Measurements from ENCODE around the gene DXO.
"Not testable (repeated sequence)": the region's sequence is repeated elsewhere in the genome, so short reads cannot be mapped to it uniquely, and the experiment has no call there.

The DXO gene

GRCh38 chr6:31994421-31994820 lies 22.5 kb upstream of the DXO start:
- not testable (repeated sequence) for H3K18ac ChIP-seq (ENCODE audit: low read depth in 1 of 2, low read length in 2 of 2); H3K27ac ChIP-seq (ENCODE audit: low read length, poor library complexity, severe bottlenecking); H2BK5ac ChIP-seq (ENCODE audit: low read depth, low read length, poor library complexity, severe bottlenecking); H3K36me3 ChIP-seq (ENCODE audit: control insufficient read depth in 1 of 2, insufficient read depth in 2 of 2, low read depth in 1 of 2, low read length in 2 of 2); H4K91ac ChIP-seq (ENCODE audit: low read length); H3K27me3 ChIP-seq (ENCODE audit: control insufficient read depth in 1 of 2, insufficient read depth in 1 of 2, low read length in 2 of 2); H3K23ac ChIP-seq (ENCODE audit: low read length in 2 of 2); H3K4me3 ChIP-seq (ENCODE audit: insufficient read depth in 1 of 2, low read depth in 1 of 2, low read length in 2 of 2); H4K8ac ChIP-seq (ENCODE audit: low read length); H2BK12ac ChIP-seq (ENCODE audit: low read length in 2 of 2); H2BK120ac ChIP-seq (ENCODE audit: low read depth, low read length); H3K4me1 ChIP-seq (ENCODE audit: control insufficient read depth, insufficient read depth, low read depth, low read length); DNase-seq; H3K4me2 ChIP-seq (ENCODE audit: low read length, poor library complexity, severe bottlenecking); H3K79me1 ChIP-seq (replicated peaks; ENCODE audit: low read length, poor library complexity, severe bottlenecking); H2AFZ ChIP-seq (ENCODE audit: low read depth, low read length); H3K9ac ChIP-seq (ENCODE audit: low read length); H3K9me3 ChIP-seq (ENCODE audit: control insufficient read depth, low read length); H2AK5ac ChIP-seq (ENCODE audit: low read length, severe bottlenecking); H3K4ac ChIP-seq (ENCODE audit: low read depth in 1 of 2, low read length in 2 of 2); H2BK15ac ChIP-seq (ENCODE audit: low read depth, poor library complexity, severe bottlenecking); H3K14ac ChIP-seq (ENCODE audit: low read length in 2 of 2)
- no CpG with 5 or more reads among the region's 14 CpGs for WGBS

GRCh38 chr6:31989363-31989762 lies 17.4 kb upstream of the DXO start:
- DNase-seq; H3K4ac ChIP-seq (ENCODE audit: low read depth in 1 of 2, low read length in 2 of 2); H2AFZ ChIP-seq (ENCODE audit: low read depth, low read length); H2BK120ac ChIP-seq (ENCODE audit: low read depth, low read length); H3K79me1 ChIP-seq (replicated peaks; ENCODE audit: low read length, poor library complexity, severe bottlenecking); H3K14ac ChIP-seq (ENCODE audit: low read length in 2 of 2); H3K9me3 ChIP-seq (ENCODE audit: control insufficient read depth, low read length); H2BK15ac ChIP-seq (ENCODE audit: low read depth, poor library complexity, severe bottlenecking); H3K9ac ChIP-seq (ENCODE audit: low read length); H3K4me1 ChIP-seq (ENCODE audit: control insufficient read depth, insufficient read depth, low read depth, low read length); H3K27me3 ChIP-seq (ENCODE audit: control insufficient read depth in 1 of 2, insufficient read depth in 1 of 2, low read length in 2 of 2); H3K36me3 ChIP-seq (ENCODE audit: control insufficient read depth in 1 of 2, insufficient read depth in 2 of 2, low read depth in 1 of 2, low read length in 2 of 2); H3K23ac ChIP-seq (ENCODE audit: low read length in 2 of 2); H3K27ac ChIP-seq (ENCODE audit: low read length, poor library complexity, severe bottlenecking); H4K91ac ChIP-seq (ENCODE audit: low read length); H3K18ac ChIP-seq (ENCODE audit: low read depth in 1 of 2, low read length in 2 of 2); H2AK5ac ChIP-seq (ENCODE audit: low read length, severe bottlenecking); H2BK12ac ChIP-seq (ENCODE audit: low read length in 2 of 2); H3K4me2 ChIP-seq (ENCODE audit: low read length, poor library complexity, severe bottlenecking); H3K4me3 ChIP-seq (ENCODE audit: insufficient read depth in 1 of 2, low read depth in 1 of 2, low read length in 2 of 2); H2BK5ac ChIP-seq (ENCODE audit: low read depth, low read length, poor library complexity, severe bottlenecking); H4K8ac ChIP-seq (ENCODE audit: low read length): not testable (repeated sequence)
- WGBS: no CpG with 5 or more reads among the region's 10 CpGs

- not testable (repeated sequence) for DNase-seq; H2AK5ac ChIP-seq (ENCODE audit: low read length, severe bottlenecking); H3K18ac ChIP-seq (ENCODE audit: low read depth in 1 of 2, low read length in 2 of 2); H2BK5ac ChIP-seq (ENCODE audit: low read depth, low read length, poor library complexity, severe bottlenecking); H4K8ac ChIP-seq (ENCODE audit: low read length); H2BK12ac ChIP-seq (ENCODE audit: low read length in 2 of 2); H3K4me2 ChIP-seq (ENCODE audit: low read length, poor library complexity, severe bottlenecking); H2AFZ ChIP-seq (ENCODE audit: low read depth, low read length); H3K9ac ChIP-seq (ENCODE audit: low read length); H3K79me1 ChIP-seq (replicated peaks; ENCODE audit: low read length, poor library complexity, severe bottlenecking); H3K4ac ChIP-seq (ENCODE audit: low read depth in 1 of 2, low read length in 2 of 2); H3K4me1 ChIP-seq (ENCODE audit: control insufficient read depth, insufficient read depth, low read depth, low read length); H2BK120ac ChIP-seq (ENCODE audit: low read depth, low read length); H3K14ac ChIP-seq (ENCODE audit: low read length in 2 of 2); H3K27me3 ChIP-seq (ENCODE audit: control insufficient read depth in 1 of 2, insufficient read depth in 1 of 2, low read length in 2 of 2); H2BK15ac ChIP-seq (ENCODE audit: low read depth, poor library complexity, severe bottlenecking); H3K27ac ChIP-seq (ENCODE audit: low read length, poor library complexity, severe bottlenecking); H4K91ac ChIP-seq (ENCODE audit: low read length); H3K9me3 ChIP-seq (ENCODE audit: control insufficient read depth, low read length); H3K4me3 ChIP-seq (ENCODE audit: insufficient read depth in 1 of 2, low read depth in 1 of 2, low read length in 2 of 2); H3K23ac ChIP-seq (ENCODE audit: low read length in 2 of 2)
- H3K36me3 ChIP-seq (ENCODE audit: control insufficient read depth in 1 of 2, insufficient read depth in 2 of 2, low read depth in 1 of 2, low read length in 2 of 2): peaks cover 15 to 16% of the 10 kb centered on the region in 2 experiments
- no CpG with 5 or more reads among the region's 7 CpGs for WGBS
These were observed 9.8 kb upstream of the DXO start, which contains the start of gene C4A for GRCh38 chr6:31981744-31982143. TSS of gene C4A (plus strand) at chr6:31982057. CDS start at chr6:31982108, 51 bp downstream.

- not testable (repeated sequence) for H3K4ac ChIP-seq (ENCODE audit: low read depth in 1 of 2, low read length in 2 of 2); H4K91ac ChIP-seq (ENCODE audit: low read length); DNase-seq; H2BK15ac ChIP-seq (ENCODE audit: low read depth, poor library complexity, severe bottlenecking); H3K27me3 ChIP-seq (ENCODE audit: control insufficient read depth in 1 of 2, insufficient read depth in 1 of 2, low read length in 2 of 2); H3K14ac ChIP-seq (ENCODE audit: low read length in 2 of 2); H3K4me3 ChIP-seq (ENCODE audit: insufficient read depth in 1 of 2, low read depth in 1 of 2, low read length in 2 of 2); H2AFZ ChIP-seq (ENCODE audit: low read depth, low read length); H3K4me2 ChIP-seq (ENCODE audit: low read length, poor library complexity, severe bottlenecking); H2AK5ac ChIP-seq (ENCODE audit: low read length, severe bottlenecking); H3K18ac ChIP-seq (ENCODE audit: low read depth in 1 of 2, low read length in 2 of 2); H4K8ac ChIP-seq (ENCODE audit: low read length); H2BK12ac ChIP-seq (ENCODE audit: low read length in 2 of 2); H3K9ac ChIP-seq (ENCODE audit: low read length); H3K4me1 ChIP-seq (ENCODE audit: control insufficient read depth, insufficient read depth, low read depth, low read length); H2BK5ac ChIP-seq (ENCODE audit: low read depth, low read length, poor library complexity, severe bottlenecking); H3K79me1 ChIP-seq (replicated peaks; ENCODE audit: low read length, poor library complexity, severe bottlenecking); H3K23ac ChIP-seq (ENCODE audit: low read length in 2 of 2); H3K9me3 ChIP-seq (ENCODE audit: control insufficient read depth, low read length); H3K27ac ChIP-seq (ENCODE audit: low read length, poor library complexity, severe bottlenecking); H2BK120ac ChIP-seq (ENCODE audit: low read depth, low read length)
- H3K36me3 ChIP-seq (ENCODE audit: control insufficient read depth in 1 of 2, insufficient read depth in 2 of 2, low read depth in 1 of 2, low read length in 2 of 2): peaks cover 15 to 19% of the 10 kb centered on the region in 2 experiments
- WGBS: no CpG with 5 or more reads among the region's 5 CpGs
These were observed 9.1 kb upstream of the DXO start for GRCh38 chr6:31980998-31981397.

All from mesenchymal stem cell (in vitro differentiated cells and primary cell).